Measurements from ENCODE around the gene WDR37.

Gene WDR37

GRCh38 chr10:1127629-1128028, 71.4 kb downstream of the WDR37 start:
- no peak for DNase-seq (ENCODE audit: low spot score)
- no peak for TF ChIP-seq CTCF (IDR thresholded peaks at IDR 0.05; ENCODE audit: extremely low read depth, missing control alignments)

DNA sequence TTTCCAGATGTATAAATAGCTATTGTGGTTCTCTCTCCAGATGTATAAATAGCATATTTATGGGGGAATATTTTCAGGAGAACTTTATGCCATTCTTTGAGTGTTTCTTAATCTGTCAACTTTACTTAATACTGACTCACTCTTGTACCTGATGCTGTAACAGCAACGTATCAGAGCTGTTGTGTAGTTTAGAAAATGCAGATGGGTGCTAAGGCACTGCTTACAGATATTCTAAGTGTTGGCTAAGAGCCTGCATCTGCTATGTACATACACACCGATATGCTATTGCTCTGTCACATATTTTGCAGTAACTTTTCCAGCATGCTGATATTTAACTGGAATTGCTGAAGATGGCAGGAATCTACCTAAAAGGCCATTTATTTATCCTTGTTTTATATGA, 71.9 kb downstream of the WDR37 start:
- no peak for DNase-seq (ENCODE audit: low spot score)
- TF ChIP-seq CTCF (IDR thresholded peaks at IDR 0.05; ENCODE audit: extremely low read depth, missing control alignments), result no peak

- no peak for TF ChIP-seq CTCF (IDR thresholded peaks at IDR 0.05; ENCODE audit: extremely low read depth, missing control alignments)
- no peak for DNase-seq (ENCODE audit: low spot score)
Observed at GRCh38 chr10:1128649-1129048, 72.5 kb downstream of the WDR37 start.

- TF ChIP-seq CTCF (IDR thresholded peaks at IDR 0.05; ENCODE audit: extremely low read depth, missing control alignments), result no peak
- no peak for DNase-seq (ENCODE audit: low spot score)
Observed at GRCh38 chr10:1130226-1130625, 74.0 kb downstream of the WDR37 start.

- no peak for TF ChIP-seq CTCF (IDR thresholded peaks at IDR 0.05; ENCODE audit: extremely low read depth, missing control alignments)
- no peak for DNase-seq (ENCODE audit: low spot score)
Observed at GRCh38 chr10:1130995-1131790, 75.0 kb downstream of the WDR37 start.

GRCh38 chr10:1132584-1132983, 76.4 kb downstream of the WDR37 start:
- TF ChIP-seq CTCF (IDR thresholded peaks at IDR 0.05; ENCODE audit: extremely low read depth, missing control alignments), result no peak
- no peak for DNase-seq (ENCODE audit: low spot score)

DNA sequence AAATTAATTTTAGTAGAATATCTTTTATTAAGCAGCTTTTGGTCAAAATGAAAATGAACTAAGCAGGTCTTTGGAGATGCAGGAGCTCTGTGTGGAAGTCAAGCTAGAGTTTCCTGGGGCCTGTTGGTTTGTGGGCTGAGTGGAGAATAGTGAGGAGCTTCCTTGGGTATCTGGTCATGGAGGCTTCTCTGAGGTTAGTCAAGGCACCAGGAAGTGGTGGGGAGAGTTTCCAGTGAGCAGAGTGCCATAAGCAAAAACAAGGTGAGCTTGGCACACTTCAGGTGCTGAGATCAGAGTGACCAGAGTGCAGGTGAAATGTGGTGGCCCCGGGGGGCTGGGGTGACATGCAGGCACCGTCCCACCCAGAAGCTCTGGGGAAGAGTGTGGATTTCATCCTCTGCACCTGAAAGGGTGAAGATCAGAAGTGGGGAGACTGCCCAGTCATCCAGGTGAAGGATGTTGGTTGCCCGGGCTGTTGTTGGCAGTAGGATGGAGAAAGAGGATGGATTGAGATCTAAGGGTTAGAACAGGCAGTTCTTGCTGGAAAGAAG, 77.4 kb downstream of the WDR37 start:
- DNase-seq (ENCODE audit: low spot score), result no peak
- TF ChIP-seq CTCF (IDR thresholded peaks at IDR 0.05; ENCODE audit: extremely low read depth, missing control alignments), result no peak
